Activated CD4-positive, alpha-beta T cell treated with anti-CD3 and anti-CD28 coated beads, Interleukin-2, Interleukin-4, amounts not matched to agents 100 ng/mL and 50 ng/mL, durations not matched to agents 16 hours and 8 hours (primary cell): Measurements from ENCODE around the gene EPHB4.
A peak's percentile ranks its signal among the peaks of the same experiment; 100 is the strongest.
"Not testable (repeated sequence)": the region's sequence is repeated elsewhere in the genome, so short reads cannot be mapped to it uniquely, and the experiment has no call there.

Source experiments
- DNase-seq: peaks from one replicate; pipeline ENCODE4 v3.0.0-alpha.2; 2020; ENCODE audit warnings: low spot score

Gene EPHB4

DNA sequence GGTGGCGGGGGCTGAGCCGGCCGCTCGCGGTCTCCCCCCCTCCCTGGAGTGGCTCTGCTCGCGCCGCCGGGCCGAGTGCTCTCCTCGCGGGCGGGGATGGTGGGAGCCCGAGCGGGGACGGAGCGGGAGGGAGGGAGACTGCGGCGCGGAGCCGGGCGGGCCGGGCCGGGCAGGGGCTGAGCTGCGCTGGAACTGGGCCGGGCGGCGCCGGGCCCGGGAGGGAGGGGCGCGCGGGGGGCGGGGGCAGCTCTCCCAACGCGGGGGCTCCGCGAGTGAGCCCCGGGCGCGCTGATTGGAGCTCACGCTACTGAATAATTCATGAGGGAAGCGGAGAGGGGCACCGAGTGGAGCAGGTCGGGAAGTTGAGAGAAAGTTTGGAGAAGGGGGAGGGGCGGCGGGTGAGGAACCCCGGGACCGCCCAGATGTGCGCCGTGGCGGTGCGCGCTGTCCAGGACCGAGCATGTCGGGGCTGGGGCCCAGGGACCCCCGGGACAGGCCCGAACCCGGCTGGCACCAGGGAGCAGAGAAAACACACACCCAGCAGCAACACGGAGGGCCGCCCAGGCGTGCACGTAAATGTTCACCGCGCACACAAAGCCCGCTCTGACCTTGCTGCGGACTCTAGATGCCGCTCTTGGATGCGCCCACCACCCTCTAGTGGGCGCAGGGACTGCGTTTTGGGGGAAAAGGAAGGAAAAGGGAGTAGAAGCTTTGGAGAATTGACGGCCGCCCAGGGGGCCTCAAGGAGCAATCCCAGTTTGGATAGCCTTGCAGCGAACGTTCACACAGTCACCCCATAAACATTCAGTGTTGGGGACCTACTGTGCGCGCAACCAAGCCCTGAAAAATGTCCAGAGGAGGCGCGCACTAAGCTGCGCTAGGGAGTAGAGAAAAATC is at the start of gene EPHB4:
Gene EPHB4 (minus strand): TSS at position 194 of the 897 bp plus-strand sequence. CDS start 493 bp downstream, outside the sequence.
- DNase-seq = no peak

DNA sequence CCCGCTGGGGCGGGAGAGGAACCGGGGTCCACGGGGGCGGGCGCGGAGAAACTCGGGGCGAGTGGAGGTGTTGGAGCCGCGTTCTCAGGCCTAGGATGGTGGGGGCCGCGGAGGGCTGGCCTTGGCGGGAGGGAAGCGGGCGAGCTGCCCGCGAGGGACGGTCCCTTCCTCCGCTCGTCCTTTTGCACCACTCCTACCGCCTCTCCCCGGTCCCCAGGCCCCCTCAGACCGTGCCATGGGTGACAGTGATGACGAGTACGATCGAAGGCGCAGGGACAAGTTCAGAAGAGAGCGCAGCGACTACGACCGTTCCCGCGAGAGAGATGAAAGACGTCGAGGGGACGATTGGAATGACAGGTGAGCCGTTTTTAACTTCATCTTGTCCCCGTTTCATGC is 48.0 kb upstream of the EPHB4 start:
- no peak for DNase-seq

DNA sequence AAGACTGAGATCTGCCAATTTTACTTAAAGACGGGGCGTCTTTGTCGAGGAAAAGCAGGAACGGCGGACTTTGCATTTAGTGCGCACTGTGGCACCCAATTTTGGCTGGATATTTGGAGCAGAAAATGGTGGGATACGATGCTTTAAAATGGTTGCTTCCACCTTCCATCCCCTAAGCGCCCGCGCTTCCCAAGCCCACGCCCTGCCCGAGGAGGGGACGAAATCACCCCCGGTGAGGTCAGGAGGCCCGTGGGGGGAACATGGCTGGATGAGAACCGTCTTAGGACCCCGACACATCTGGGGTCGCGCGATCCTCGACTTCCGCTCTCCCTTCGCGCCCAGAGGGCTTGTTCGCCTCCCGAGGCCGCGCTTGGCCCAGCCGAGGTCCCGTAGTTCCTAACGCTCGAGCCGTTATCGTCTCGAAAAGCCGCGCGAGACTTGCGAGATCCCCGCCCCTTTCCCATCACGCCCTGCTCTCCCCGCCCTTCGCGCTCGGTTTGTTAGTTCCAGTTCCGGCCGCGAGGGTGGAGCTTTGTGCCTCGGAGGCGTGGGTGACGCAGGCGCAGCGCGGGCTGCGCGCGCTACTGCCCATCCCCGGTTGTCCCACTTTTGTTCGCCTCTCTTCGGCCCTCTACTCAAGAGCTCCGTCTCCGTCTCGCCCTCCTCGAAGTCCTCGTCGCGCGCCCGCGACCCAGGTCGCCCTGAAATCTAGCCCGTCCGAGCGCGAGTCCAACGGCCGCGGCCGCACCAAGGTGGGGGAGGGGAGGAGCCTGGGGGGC is 47.4 kb upstream of the EPHB4 start, which contains the start of gene SRRT:
Gene SRRT (plus strand): TSS at position 527 of the 779 bp plus-strand sequence. CDS start 488 bp downstream, outside the sequence.
- peak; percentile 99 for DNase-seq

DNA sequence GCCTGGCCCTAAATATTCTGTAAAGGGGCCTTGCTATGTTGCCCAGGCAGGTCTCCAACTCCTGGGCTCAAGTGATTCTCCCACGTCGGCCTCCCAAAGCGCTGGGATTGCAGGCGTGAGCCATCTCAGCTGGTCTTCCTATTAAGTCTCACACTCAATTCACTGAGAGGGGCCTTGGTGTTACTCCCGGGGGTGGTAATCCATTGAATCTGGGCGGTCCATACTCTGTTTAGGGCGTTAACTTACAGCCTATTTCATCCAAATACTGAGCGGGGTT is 46.9 kb upstream of the EPHB4 start:
- no peak for DNase-seq

DNA sequence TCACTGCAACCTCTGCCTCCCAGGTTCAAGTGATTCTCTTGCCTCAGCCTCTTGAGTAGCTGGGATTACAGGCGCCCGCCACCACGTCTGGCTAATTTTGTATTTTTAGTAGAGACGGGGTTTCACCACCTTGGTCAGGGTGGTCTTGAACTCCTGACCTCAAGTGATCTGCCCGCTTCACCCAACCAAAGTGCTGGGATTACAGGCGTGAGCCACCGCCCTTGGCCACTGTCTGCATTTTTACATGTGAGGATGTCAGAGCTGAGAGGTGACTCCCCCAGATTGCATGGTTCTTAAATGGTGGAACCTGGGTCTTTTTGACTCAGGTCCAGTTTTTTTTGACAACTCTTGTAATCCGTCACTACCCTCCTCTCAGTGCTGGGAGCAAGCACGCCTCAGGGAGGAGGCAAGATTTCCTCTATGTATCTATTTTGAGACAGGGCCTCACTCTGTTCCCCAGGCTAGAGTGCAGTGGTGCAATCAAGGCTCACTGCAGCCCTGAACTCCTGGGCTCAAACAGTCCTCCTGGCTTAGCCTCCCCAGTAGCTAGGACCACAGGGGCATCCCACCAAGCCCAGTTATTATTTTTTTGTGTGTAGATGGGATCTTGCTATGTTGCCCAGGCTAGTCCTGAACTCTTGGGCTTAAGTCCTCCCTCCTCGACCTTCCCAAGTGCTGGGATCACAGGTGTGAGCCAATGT is 46.4 kb upstream of the EPHB4 start:
- no peak for DNase-seq

DNA sequence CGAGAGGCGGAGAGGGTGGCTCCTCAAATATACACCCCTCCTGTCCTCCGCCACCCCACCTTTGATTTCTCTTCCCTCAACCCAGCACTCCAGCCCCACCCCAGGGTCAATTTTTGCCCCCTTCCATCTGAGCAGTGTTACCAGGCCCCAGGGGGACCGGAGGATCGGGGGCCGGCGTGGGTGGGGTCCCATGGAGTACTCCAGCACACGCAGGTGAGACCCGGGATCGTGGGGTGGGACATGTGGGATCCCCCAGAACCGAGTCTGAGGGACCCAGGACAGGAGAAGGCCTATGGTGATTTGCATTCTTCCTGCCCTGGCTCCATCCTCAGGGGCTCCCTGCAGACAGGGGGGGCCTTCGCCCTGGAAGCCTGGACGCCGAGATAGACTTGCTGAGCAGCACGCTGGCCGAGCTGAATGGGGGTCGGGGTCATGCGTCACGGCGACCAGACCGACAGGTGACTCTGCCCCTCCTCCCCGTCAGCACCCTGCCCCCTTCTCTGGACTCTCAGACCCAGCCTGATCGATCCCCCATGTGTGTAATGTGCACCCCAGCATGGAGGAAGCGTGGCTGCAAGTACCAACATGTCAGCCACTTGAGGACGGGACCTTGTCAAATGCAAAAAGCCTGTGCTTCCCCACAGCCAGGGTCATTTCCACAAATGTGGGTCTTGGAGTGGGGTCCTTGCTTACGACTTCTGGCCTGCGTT is 40.6 kb upstream of the EPHB4 start:
- DNase-seq = no peak

DNA sequence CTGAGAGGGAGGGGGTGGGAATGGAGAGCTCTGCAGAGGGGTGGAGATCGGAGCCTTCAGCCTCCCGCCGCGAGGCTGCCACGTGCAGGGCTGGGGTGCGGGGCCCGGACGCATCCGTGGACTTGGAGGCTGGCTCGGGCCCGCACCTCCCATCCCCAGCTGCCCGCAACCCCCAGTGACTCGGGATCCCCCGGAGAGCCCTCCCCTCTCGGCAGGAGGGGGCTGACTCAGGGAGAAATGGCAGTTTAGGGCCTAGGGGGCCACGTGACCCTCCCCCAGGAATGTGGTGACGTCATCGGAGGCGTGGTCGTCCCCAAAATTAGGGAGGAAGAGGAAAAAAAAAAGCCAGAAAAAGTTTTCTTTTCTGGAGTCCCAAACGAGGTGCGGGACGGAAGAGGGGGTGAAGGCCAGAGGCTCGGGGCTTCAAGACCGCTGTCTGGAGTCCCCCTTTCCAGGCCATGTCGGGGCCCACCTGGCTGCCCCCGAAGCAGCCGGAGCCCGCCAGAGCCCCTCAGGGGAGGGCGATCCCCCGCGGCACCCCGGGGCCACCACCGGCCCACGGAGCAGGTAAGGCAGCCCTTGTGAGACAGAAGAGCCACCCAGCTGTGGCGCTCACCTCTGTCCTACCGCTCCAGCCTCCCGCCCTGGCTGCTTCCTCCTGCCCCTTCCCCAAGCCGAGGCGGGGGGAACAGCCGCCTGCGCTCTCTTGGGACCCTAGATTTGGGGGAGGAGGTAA is 39.9 kb upstream of the EPHB4 start, which contains the start of gene TRIP6:
Gene TRIP6 (plus strand): TSS at position 348 of the 736 bp plus-strand sequence. CDS start 111 bp downstream, at position 459.
- DNase-seq = peak; percentile 69

DNA sequence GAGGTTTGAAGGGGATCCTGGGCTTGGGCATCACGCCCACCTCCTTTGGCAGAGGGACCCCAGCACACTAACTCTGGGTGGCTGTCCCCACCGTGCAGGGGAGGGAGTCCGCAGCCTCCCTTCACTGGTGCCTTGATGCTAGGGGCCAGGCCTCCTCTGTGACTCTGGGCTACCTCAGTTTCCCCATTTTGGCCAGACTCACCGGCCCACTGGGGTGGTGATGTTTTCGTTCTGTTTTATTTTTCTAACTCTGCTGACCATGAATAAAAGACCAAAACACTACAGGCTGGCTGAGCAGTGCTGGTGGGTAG is 39.4 kb upstream of the EPHB4 start:
- no peak for DNase-seq

DNA sequence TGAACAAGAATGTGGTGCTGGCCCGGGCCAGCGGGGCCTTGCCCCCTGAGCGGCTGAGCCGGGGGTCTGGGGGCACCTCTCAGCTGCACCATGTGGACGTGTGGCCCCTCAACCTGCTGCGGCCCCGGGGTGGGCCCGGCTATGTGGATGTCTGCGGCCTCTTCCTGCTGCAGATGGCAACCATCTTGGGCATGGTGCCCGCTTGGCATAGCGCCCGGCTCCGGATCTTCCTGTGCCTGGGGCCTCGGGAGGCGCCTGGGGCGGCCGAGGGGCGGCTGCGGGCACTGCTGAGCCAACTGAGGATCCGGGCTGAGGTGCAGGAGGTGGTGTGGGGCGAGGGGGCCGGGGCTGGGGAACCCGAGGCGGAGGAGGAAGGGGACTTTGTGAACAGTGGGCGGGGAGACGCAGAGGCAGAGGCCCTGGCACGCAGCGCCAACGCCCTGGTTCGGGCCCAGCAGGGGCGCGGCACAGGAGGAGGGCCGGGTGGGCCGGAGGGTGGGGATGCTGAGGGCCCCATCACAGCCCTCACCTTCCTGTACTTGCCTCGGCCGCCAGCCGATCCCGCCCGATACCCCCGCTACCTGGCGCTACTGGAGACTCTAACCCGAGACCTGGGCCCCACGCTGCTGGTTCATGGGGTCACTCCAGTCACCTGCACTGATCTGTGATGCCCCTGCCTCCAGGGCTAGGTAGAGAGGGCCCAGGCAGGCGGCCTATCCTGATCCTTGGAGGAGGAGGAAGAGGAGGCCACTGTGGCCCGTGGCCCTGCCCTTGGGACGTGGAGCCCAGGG is 38.8 kb upstream of the EPHB4 start:
- peak; percentile 25 for DNase-seq

DNA sequence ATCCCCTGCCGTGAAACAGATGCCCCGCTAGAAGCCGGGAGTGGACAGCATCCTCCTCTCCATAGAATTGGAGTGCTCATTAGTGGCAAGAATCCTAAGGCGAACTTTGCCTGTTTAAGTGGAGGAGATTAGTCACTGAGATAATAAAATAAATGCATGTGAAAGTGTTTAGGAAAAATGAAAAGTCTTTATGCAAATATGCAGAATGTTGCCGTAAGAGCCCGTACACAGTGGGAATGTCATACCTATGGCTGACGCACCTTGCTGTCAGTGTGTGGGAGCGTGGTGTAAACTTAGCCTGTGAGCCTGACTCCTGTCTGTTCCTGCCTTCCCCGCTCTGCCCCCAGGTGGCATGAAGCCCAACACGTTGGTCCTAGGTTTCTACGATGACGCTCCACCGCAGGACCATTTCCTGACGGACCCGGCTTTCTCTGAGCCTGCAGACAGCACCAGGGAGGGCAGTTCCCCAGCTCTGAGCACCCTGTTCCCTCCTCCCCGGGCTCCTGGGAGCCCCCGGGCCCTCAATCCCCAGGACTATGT is 38.1 kb upstream of the EPHB4 start:
- no peak for DNase-seq

DNA sequence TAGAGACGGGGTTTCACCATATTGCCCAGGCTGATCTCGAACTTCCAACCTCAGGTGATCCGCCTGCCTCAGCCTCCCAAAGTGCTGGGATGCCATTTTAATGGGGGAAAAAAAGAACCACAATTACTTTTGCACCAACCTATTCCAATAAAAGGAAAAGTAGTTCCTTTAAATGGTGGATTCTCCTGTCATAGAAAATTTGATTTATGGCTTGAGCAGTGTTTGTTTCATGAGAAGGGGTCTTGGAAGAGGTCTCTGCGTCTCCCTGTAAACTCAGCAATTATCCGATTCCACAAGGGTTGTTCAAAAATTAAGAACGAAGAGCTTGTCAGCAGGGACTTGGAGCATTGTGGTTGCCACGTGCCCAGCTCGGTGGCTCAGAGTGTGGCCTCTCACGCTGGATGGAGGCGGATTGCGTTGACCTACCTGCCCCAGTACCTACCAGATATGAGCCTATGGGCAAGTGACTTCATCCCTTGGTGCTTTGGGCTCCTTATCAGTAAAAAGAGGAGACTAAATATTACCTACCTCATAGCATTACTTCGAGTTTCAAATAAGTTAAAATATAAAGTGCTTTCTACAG is 37.0 kb upstream of the EPHB4 start:
- DNase-seq = no peak

DNA sequence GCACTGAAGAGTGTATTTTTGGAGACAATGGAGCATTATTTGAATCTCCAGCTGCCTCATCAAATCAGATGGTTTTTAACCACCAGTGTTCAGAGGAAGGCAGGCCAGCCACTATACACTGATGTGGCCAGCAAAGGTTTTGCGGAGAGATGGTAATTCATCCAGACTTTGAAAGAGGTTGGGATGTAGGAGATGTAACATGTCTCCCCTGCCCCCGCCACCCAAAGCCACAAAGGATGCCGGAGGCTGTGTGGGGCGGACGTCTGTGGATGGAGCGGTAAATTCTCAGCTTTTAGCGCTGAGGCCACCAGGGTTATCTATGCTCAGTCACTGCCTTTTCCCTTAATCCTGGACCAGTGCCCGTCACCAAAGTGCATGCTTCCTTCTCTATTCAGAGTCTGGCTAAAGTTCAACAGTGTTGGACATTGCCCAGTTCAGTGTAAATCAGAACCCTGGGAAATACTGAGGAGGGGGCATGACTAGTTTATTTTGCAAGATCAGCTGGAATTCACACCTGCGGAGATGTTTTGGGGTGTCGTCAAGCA is 36.2 kb upstream of the EPHB4 start:
- no peak for DNase-seq

DNA sequence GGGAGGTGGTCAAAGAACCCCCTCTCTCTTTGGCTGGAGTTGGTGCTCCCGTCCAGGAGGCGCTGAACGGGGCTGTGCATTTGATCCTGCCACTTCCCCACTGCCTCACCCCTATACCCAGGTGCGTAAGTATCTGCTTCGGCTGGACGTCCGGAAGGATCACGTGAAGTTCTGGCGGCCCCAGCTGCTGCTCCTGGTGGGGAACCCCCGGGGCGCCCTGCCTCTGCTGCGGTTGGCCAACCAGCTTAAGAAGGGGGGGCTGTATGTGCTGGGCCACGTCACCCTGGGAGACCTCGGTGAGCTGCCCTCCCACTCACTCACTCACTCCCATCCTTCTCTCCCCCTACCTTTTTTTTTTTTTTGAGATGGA is 34.3 kb upstream of the EPHB4 start:
- no peak for DNase-seq

DNA sequence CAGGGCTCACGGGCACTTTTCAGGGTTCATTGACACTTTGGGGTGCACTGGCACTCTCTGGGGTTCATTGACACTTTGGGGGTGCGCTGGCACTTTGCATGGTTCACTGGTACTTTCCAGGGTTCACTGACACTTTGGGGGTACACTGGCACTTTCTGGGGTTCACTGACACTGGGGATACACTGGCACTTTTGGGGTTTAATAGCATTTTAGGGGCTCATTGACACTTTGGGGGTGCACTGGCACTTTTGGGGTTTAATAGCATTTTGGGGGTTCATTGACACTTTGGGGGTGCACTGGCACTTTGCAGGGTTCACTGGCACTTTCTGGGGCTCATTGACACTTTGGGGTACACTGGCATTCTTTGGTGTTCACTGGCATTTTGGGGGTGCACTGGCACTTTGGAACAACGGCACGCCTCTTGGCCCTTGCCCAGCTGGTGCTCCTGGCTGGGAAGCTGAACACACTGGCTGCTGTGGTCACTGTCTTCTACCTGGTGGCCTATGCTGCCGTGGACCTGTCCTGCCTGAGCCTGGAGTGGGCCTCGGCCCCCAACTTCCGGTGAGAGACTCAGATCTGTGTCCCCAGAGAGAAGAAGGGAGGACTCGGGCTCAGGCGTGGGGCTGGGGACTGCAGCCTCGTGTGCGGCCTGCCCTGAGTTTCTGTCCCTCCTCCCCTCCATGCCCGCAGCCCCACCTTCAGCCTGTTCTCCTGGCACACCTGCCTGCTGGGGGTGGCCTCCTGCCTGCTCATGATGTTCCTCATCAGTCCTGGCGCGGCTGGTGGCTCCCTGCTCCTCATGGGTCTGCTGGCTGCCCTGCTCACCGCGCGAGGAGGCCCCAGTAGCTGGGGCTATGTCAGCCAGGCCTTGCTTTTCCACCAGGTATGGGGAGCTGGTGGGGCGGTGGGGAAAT is 33.6 kb upstream of the EPHB4 start:
- DNase-seq = no peak

DNA sequence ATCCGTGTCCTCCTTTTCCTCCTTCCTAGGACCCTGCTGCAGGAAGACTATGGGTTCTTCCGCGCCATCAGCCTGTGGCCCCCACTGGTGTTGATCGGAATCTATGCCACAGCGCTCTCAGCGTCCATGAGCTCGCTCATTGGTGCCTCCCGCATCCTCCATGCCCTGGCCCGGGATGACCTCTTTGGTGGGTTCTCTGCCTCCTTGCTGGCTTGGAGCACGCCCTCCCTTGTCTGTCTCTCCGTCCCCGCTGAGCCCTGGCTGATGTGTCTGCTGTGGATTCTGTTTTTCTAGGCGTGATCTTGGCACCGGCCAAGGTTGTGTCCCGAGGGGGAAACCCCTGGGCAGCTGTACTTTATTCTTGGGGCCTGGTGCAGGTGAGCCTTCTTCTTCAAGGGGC is 32.5 kb upstream of the EPHB4 start:
- no peak for DNase-seq

DNA sequence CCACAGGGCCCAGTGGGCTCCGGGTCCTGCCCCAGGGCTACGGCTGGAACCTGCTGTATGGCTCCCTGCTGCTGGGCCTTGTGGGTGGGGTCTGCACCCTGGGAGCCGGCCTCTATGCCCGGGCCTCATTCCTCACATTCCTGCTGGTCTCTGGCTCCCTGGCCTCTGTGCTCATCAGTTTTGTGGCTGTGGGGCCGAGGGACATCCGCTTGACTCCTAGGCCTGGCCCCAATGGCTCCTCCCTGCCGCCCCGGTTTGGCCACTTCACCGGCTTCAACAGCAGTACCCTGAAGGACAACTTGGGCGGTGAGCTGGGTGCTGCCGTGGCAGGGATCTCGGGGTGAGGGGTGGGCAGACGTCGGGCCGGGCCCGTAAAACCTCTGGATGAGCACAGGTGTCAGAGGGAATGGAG is 29.6 kb upstream of the EPHB4 start:
- no peak for DNase-seq

DNA sequence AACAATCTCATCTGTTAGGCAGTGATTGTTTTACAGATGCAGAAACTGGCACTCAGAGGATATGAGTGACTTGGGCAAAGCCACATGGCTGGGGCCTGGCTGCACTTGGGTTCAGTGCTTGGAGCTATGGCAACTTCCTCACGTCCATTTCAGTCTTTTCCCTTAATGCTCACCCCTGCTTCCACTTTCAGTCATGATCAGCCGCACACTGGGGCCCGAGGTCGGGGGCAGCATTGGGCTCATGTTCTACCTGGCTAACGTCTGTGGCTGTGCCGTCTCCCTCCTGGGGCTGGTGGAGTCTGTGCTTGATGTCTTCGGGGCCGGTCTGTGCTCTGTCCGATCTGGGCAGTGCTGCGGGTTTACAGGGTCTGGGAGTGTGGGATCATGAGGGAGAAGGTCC is 28.2 kb upstream of the EPHB4 start:
- DNase-seq = no peak

DNA sequence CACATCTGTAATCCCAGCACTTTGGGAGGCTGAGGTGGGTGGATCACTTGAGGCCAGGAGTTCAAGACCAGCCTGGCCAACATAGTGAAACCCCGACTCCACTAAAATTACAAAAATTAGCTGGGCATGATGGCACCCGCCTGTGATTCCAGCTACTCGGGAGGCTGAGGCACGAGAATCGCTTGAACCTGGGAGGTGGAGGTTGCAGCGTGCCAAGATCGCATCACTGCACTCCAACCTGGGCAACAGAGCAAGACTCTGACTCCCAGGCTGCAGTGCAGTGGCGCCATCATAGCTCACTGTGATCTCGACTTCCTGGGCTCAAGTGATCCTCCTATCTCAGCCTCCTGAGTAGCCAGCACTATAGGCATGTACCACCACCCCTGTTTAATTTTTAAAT is 27.6 kb upstream of the EPHB4 start:
- not testable (repeated sequence) for DNase-seq
